ENCODE data around the gene RFX6. TPM values are rescaled to one million over a fixed set of nuclear protein-coding genes. Genes with fewer than 3 reads are reported as not detected.

The RFX6 gene
- total and polyA plus RNA-seq, 10 of the 15 experiments (the other 5 are each of a cell fraction or from before 2014, with no cell fraction given): not detected

GRCh38 chr6:116884530-116884929 is 7.5 kb downstream of the RFX6 start:
- RAD21 ChIA-PET (ENCODE audit: unreplicated experiment): no interaction called here
- POLR2A ChIA-PET: no interaction called here
- H3K4me1 ChIP-seq (ENCODE audit: control insufficient read depth, insufficient read depth, low read length): no peaks in the 10 kb centered on the region
- no peak overlapping the region for H2AFZ ChIP-seq (ENCODE audit: control insufficient read depth, low read depth, low read length)
- no peak overlapping the region for H3K4me2 ChIP-seq (ENCODE audit: control insufficient read depth, insufficient read depth)
- in situ Hi-C loops (cut with MboI): no loop called here
- H3K36me3 ChIP-seq (ENCODE audit: control insufficient read depth in 2 of 2, insufficient read depth in 2 of 2, low read length in 1 of 2): no peaks in the 10 kb centered on the region
- no TSS peak for BruUV-seq (replicated peaks)
- no peaks in the 10 kb centered on the region for H3K9me3 ChIP-seq (replicated peaks; ENCODE audit: control insufficient read depth, insufficient read depth, low read length)
- H4K20me1 ChIP-seq (ENCODE audit: control insufficient read depth, insufficient read depth): no peaks in the 10 kb centered on the region
- ATAC-seq: no peak
- no peak overlapping the region for H3K9ac ChIP-seq (ENCODE audit: control insufficient read depth, insufficient read depth, low read length)
- H3K4me3 ChIP-seq: no peak overlapping the region
- SMC1A ChIA-PET (ENCODE audit: uncharacterized antibody, unreplicated experiment): no interaction called here
- no peak for DNase-seq (ENCODE audit: low read depth, low spot score)
- no peak overlapping the region for H3K27ac ChIP-seq (ENCODE audit: control insufficient read depth, insufficient read depth)
- 26% methylated on average over 3 of the region's 3 CpGs for WGBS (ENCODE audit: insufficient coverage, insufficient replicate concordance, low lambda C conversion rate, missing lambda C conversion rate)
- intact Hi-C loops (cut with micrococcal nuclease; ENCODE audit: unreplicated experiment): loop anchor here (5.0 kb wide), 1 partner anchor 83 kb away; no protein-coding TSS in a partner anchor
- CTCF ChIA-PET: no interaction called here
- H3K79me2 ChIP-seq (ENCODE audit: control insufficient read depth, insufficient read depth, low read length): no peaks in the 10 kb centered on the region
- H3K27me3 ChIP-seq (replicated peaks in 1 of 2; ENCODE audit: control insufficient read depth in 2 of 2, insufficient read depth in 2 of 2, low read length in 1 of 2): no peaks in the 10 kb centered on the region
- no peak for FAIRE-seq
- TF ChIP-seq POLR2A (IDR thresholded peaks at IDR 0.05; ENCODE audit: low read depth, low read length): no peak
- no peak for TF ChIP-seq WRNIP1 (IDR thresholded peaks at IDR 0.05; ENCODE audit: borderline replicate concordance, low read depth, low read length)
- TF ChIP-seq NR2C2 (IDR thresholded peaks at IDR 0.05; ENCODE audit: borderline replicate concordance, control insufficient read depth, insufficient read length, low read depth): no peak
- TF ChIP-seq, protein P1, sequence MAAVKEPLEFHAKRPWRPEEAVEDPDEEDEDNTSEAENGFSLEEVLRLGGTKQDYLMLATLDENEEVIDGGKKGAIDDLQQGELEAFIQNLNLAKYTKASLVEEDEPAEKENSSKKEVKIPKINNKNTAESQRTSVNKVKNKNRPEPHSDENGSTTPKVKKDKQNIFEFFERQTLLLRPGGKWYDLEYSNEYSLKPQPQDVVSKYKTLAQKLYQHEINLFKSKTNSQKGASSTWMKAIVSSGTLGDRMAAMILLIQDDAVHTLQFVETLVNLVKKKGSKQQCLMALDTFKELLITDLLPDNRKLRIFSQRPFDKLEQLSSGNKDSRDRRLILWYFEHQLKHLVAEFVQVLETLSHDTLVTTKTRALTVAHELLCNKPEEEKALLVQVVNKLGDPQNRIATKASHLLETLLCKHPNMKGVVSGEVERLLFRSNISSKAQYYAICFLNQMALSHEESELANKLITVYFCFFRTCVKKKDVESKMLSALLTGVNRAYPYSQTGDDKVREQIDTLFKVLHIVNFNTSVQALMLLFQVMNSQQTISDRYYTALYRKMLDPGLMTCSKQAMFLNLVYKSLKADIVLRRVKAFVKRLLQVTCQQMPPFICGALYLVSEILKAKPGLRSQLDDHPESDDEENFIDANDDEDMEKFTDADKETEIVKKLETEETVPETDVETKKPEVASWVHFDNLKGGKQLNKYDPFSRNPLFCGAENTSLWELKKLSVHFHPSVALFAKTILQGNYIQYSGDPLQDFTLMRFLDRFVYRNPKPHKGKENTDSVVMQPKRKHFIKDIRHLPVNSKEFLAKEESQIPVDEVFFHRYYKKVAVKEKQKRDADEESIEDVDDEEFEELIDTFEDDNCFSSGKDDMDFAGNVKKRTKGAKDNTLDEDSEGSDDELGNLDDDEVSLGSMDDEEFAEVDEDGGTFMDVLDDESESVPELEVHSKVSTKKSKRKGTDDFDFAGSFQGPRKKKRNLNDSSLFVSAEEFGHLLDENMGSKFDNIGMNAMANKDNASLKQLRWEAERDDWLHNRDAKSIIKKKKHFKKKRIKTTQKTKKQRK (IDR thresholded peaks at IDR 0.05; ENCODE audit: low read depth, low read length): no peak
- TF ChIP-seq LARP7 (IDR thresholded peaks at IDR 0.05): no peak
- TF ChIP-seq JUNB (IDR thresholded peaks at IDR 0.05): no peak
- no peak for TF ChIP-seq RELA (IDR thresholded peaks at IDR 0.05; ENCODE audit: borderline replicate concordance, partially characterized antibody)
- TF ChIP-seq NBN (IDR thresholded peaks at IDR 0.05): no peak
- TF ChIP-seq FOS (IDR thresholded peaks at IDR 0.05; ENCODE audit: borderline replicate concordance, extremely low read depth, insufficient read length): no peak

Measured in GM12878 (cell line).